ENCODE measurements around the gene METTL8.

- TF ChIP-seq CTCF (IDR thresholded peaks at IDR 0.05; ENCODE audit: insufficient read depth, low read length, poor library complexity, severe bottlenecking) (peak; percentile 93), EZH2phosphoT487 (conservative IDR thresholded peaks at IDR 0.05; ENCODE audit: low read length) (no peak)
Measured at GRCh38 chr2:171416009-171416926, 17.5 kb downstream of the METTL8 start.
